ENCODE results near the gene CLMN.

DNA sequence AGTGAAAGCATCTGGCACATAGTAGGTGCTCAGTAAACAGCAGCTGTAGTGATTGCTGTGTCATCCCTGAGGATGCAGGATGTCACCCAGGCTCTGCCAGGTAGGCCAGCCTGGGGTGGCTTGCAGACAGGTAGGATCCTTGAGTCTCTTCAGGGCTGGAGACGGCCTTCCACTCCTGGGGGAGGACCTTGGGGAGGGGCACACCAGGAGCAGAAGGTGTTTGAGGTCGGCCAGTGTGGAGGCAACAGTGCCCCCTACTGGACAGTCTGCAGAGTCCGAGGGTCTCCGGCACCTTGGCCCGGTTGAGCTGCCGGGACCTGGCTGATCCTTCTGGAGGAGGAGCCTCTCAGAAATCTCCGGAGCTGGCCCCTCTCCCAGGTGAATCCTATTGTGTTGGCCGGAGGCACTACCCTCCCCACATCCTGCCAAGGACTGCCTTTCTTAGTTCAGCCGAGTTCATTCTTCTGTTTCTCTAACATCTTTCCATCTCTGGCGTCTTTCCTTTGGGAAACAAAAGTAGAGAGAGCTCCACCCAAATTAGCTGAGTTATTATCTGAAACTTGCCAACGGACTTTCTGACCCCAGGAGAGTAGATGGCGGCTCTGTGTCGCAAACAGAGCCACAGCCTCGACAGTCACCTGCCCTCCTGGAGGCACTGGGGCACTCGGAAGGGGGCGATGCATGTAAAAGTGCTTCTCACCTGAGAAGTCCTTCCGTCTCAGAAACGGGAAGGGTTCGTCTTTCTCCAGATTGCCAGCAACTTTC is 41.8 kb upstream of the CLMN start:
- TF ChIP-seq POLR2AphosphoS5 (IDR thresholded peaks at IDR 0.05; ENCODE audit: control insufficient read depth, insufficient read depth, low read depth, low read length) (no peak), SIX5 (IDR thresholded peaks at IDR 0.05; ENCODE audit: borderline replicate concordance in 1 of 2, insufficient read depth in 1 of 2, low read depth in 1 of 2, low read length in 2 of 2) (no peak), POLR2A (conservative IDR thresholded peaks at IDR 0.05) (no peak), ZNF830 (CRISPR knock-in tag; IDR thresholded peaks at IDR 0.05) (no peak), ELF1 (tag; IDR thresholded peaks at IDR 0.05) (no peak)

All from K562 (cell line).